Uterus (tissue), 2 donors: ENCODE data around the gene SLC28A3.

Experiments
- POLR2A ChIP-seq, 2 donors: fragments of 450-650 bp; IDR thresholded peaks; one replicate each; pipeline ENCODE4 v1.6.1; 2016; ENCODE audit warnings: antibody characterized with exemption in 2 of 2, mild to moderate bottlenecking in 1 of 2, moderate library complexity in 1 of 2
- TF ChIP-seq, protein P1 (sequence below), 4 experiments: fragments of 200-600 bp in 2 of 4; fragments of 450-650 bp in 2 of 4; sonication (generic) in 2 of 4; IDR thresholded peaks; one replicate each; pipeline ENCODE4 v1.5.1; 2016 to 2019; ENCODE audit warnings: antibody characterized with exemption in 4 of 4, mild to moderate bottlenecking in 2 of 4, moderate library complexity in 1 of 4

DNA sequence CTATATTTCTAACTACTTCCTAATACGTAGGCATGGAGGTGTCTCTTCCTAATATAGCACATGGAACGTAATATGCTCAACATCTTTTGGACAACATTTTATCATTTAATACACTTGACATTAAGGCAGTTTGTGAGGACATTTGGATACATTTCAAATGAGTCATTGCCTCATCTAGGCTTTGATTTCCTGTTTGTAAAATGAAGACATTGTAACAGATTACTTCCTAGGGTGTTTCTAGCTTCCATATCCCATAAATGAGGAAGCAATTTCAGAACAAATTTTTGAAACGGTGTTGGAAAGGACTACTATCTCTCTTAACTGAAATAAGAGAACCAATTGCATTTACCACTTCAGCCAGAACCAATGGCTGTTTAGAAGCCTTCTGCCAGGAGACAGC, 38.7 kb downstream of the SLC28A3 start:
- TF ChIP-seq POLR2A (IDR thresholded peaks at IDR 0.05) = no peak
- TF ChIP-seq, protein P1, sequence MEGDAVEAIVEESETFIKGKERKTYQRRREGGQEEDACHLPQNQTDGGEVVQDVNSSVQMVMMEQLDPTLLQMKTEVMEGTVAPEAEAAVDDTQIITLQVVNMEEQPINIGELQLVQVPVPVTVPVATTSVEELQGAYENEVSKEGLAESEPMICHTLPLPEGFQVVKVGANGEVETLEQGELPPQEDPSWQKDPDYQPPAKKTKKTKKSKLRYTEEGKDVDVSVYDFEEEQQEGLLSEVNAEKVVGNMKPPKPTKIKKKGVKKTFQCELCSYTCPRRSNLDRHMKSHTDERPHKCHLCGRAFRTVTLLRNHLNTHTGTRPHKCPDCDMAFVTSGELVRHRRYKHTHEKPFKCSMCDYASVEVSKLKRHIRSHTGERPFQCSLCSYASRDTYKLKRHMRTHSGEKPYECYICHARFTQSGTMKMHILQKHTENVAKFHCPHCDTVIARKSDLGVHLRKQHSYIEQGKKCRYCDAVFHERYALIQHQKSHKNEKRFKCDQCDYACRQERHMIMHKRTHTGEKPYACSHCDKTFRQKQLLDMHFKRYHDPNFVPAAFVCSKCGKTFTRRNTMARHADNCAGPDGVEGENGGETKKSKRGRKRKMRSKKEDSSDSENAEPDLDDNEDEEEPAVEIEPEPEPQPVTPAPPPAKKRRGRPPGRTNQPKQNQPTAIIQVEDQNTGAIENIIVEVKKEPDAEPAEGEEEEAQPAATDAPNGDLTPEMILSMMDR (IDR thresholded peaks at IDR 0.05) = no peak
